RWPE1 (cell line): ENCODE results near the gene PCNX4.
A peak's percentile ranks its signal among the peaks of the same experiment; 100 is the strongest.

Experiments used
- CTCF ChIA-PET: fragments of 350-600 bp; sonication (Branson Sonifier 250); formaldehyde crosslinking; extraction: SDS; loops from one replicate; lab custom pipeline; 2021; lab: Yijun Ruan, JAX
- POLR2A ChIA-PET: fragments of 400-600 bp; formaldehyde crosslinking; extraction: SDS; loops from one replicate; lab custom pipeline; 2020; ENCODE audit warnings: antibody characterized with exemption; ENCODE audit not compliant: low non-redundant PET; lab: Yijun Ruan, JAX
- DNase-seq: peaks from one replicate; pipeline ENCODE4 v3.0.0; 2012; ENCODE audit warnings: low spot score
- H3K27ac ChIP-seq: fragments of 450-650 bp; 2 replicates; pipeline ENCODE4 v1.5.1; 2017
- TF ChIP-seq, protein P1 (sequence below): fragments of 450-650 bp; conservative IDR thresholded peaks from 2 replicates; pipeline ENCODE4 v1.5.1; 2017; ENCODE audit warnings: low read depth, mild to moderate bottlenecking

PCNX4 gene

DNA sequence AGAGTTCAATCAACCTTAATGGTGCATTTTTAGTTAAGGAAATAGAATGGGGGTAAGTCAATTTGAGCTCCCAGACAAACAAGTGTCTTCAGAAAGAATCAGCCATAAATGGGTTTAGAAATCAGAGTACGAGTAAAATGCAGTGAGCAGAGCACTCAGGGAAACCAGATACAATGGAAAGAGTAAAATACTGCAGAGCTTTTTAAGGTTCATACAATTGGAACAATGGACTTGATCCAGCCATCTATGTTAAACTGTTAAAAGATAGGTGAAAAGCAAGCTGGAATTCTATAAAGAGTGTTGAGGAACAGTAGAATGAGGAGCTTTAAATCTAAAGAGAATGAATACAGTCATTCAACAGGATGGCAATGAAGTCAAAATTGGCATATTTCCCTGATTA, 23.8 kb upstream of the PCNX4 start:
- DNase-seq, result no peak
- TF ChIP-seq, protein P1, sequence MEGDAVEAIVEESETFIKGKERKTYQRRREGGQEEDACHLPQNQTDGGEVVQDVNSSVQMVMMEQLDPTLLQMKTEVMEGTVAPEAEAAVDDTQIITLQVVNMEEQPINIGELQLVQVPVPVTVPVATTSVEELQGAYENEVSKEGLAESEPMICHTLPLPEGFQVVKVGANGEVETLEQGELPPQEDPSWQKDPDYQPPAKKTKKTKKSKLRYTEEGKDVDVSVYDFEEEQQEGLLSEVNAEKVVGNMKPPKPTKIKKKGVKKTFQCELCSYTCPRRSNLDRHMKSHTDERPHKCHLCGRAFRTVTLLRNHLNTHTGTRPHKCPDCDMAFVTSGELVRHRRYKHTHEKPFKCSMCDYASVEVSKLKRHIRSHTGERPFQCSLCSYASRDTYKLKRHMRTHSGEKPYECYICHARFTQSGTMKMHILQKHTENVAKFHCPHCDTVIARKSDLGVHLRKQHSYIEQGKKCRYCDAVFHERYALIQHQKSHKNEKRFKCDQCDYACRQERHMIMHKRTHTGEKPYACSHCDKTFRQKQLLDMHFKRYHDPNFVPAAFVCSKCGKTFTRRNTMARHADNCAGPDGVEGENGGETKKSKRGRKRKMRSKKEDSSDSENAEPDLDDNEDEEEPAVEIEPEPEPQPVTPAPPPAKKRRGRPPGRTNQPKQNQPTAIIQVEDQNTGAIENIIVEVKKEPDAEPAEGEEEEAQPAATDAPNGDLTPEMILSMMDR, result no peak
- POLR2A ChIA-PET, result no interaction called here
- CTCF ChIA-PET, result interaction anchor here (0.8 kb wide), 1 partner anchor 502 kb away, joined by 4 read pairs; no protein-coding TSS in a partner anchor
- no peak overlapping the region for H3K27ac ChIP-seq

GRCh38 chr14:60079723-60080122, 12.0 kb upstream of the PCNX4 start:
- TF ChIP-seq, protein P1, result no peak
- CTCF ChIA-PET, result no interaction called here
- no peak overlapping the region for H3K27ac ChIP-seq
- POLR2A ChIA-PET, result no interaction called here
- DNase-seq, result no peak

GRCh38 chr14:60085085-60085484, 6.6 kb upstream of the PCNX4 start:
- peak; percentile 17 for DNase-seq
- POLR2A ChIA-PET, result no interaction called here
- CTCF ChIA-PET, result no interaction called here
- H3K27ac ChIP-seq, result no peak overlapping the region
- TF ChIP-seq, protein P1, result no peak

DNA sequence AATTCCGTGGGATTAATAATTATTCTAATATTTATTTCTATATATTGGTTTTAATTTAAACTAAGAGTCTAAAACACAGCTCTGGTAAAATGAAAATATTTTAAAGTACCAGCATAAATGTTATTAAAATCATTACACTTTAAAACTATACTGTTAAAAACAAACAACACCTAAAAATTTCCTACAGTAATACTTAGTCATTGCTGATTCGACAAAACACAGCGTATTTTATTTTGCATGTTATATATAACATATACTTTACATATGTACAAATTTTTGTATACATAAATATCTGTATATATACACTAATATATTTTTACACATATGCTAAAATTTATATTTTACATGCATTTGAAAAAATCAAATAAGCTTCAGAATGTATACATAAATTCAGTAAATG, 6.0 kb upstream of the PCNX4 start:
- ChIA-PET CTCF (no interaction called here), POLR2A (no interaction called here)
- no peak for DNase-seq
- no peak overlapping the region for H3K27ac ChIP-seq
- TF ChIP-seq, protein P1, result no peak

GRCh38 chr14:60087668-60088067, 4.1 kb upstream of the PCNX4 start:
- CTCF ChIA-PET, result no interaction called here

DNA sequence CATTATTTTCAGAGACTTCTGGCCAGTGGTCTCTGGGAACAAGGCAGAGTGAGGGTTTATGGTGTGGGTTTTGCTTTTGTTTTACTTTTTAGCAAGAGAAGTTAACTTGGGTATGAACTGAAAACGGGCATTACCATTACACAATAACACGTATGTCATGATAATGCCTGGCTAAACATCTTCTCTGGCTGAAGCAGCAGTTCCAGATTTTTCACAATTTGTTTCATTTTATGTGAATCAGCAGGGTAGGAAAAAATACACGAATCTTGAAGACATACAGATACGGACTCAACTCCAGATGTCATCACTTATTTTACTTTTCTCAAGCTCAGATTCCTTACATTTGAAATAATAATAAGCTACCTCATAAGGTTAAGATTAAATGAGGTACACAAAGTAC, 2.5 kb upstream of the PCNX4 start:
- CTCF ChIA-PET, result no interaction called here
- TF ChIP-seq, protein P1, result no peak
- DNase-seq, result no peak
- no peak overlapping the region for H3K27ac ChIP-seq
- POLR2A ChIA-PET, result no interaction called here

More at GRCh38 chr14:60087668-60088067, 4.1 kb upstream of the PCNX4 start:
- DNase-seq, result no peak
- H3K27ac ChIP-seq, result no peak overlapping the region
- POLR2A ChIA-PET, result no interaction called here
- TF ChIP-seq, protein P1, result no peak
